NCI-H1694 (cell line): ENCODE measurements around the gene NOVA1.

Experiments
- DNase-seq: peaks from one replicate; lab custom pipeline; 2025; lab: John Stamatoyannopoulos, UW

The NOVA1 gene

GRCh38 chr14:26444822-26445221, 153.0 kb downstream of the NOVA1 start:
- no peak for DNase-seq

- no peak for DNase-seq
Observed at GRCh38 chr14:26443654-26444053, 154.2 kb downstream of the NOVA1 start.

- DNase-seq, result no peak
Observed at GRCh38 chr14:26429205-26429604, 168.6 kb downstream of the NOVA1 start.

GRCh38 chr14:26427097-26427496, 170.7 kb downstream of the NOVA1 start:
- no peak for DNase-seq

GRCh38 chr14:26424537-26424936, 173.3 kb downstream of the NOVA1 start:
- no peak for DNase-seq

GRCh38 chr14:26415618-26416123, 182.2 kb downstream of the NOVA1 start:
- DNase-seq, result no peak

- DNase-seq, result no peak
Observed at GRCh38 chr14:26414926-26415325, 182.9 kb downstream of the NOVA1 start.

GRCh38 chr14:26414103-26414502, 183.7 kb downstream of the NOVA1 start:
- no peak for DNase-seq

- DNase-seq, result no peak
Observed at GRCh38 chr14:26412421-26412820, 185.4 kb downstream of the NOVA1 start.

- DNase-seq, result no peak
Observed at GRCh38 chr14:26410189-26410685, 187.6 kb downstream of the NOVA1 start.

GRCh38 chr14:26404927-26405326, 192.9 kb downstream of the NOVA1 start:
- no peak for DNase-seq

GRCh38 chr14:26403760-26404159, 194.1 kb downstream of the NOVA1 start:
- DNase-seq, result no peak

- no peak for DNase-seq
Observed at GRCh38 chr14:26402126-26402525, 195.7 kb downstream of the NOVA1 start.

GRCh38 chr14:26401179-26401968, 196.5 kb downstream of the NOVA1 start:
- DNase-seq, result peak; percentile 71

- no peak for DNase-seq
Observed at GRCh38 chr14:26400373-26400772, 197.5 kb downstream of the NOVA1 start.

GRCh38 chr14:26398616-26399015, 199.2 kb downstream of the NOVA1 start:
- no peak for DNase-seq
